Measurements from ENCODE around the gene CLDN9.

GRCh38 chr16:3000540-3000939 lies 12.2 kb upstream of the CLDN9 start:
- TF ChIP-seq CTCF (IDR thresholded peaks at IDR 0.05; ENCODE audit: poor library complexity) (no peak), EZH2 (IDR thresholded peaks at IDR 0.05; ENCODE audit: borderline replicate concordance) (no peak), EZH2phosphoT487 (IDR thresholded peaks at IDR 0.05; ENCODE audit: low read depth, severe bottlenecking, unreplicated experiment) (no peak)
